ENCODE measurements around the gene GAA. TPM values are rescaled to one million over a fixed set of nuclear protein-coding genes. Genes with fewer than 3 reads are reported as not detected.

GAA gene
- total and polyA plus RNA-seq, 2 of the 13 experiments (the other 11 are each of a cell fraction or from before 2014, with no cell fraction given) = 21.6 to 36.4 TPM

- FAIRE-seq = no peak
- Histone ChIP-seq H3K4me2 (ENCODE audit: low read depth, low read length) (no peak overlapping the region), H3K36me3 (replicated peaks in 1 of 2; ENCODE audit: control insufficient read depth in 1 of 2, insufficient read depth in 2 of 2, low read length in 2 of 2) (no peaks in the 10 kb centered on the region), H3K9me3 (ENCODE audit: low read length) (no peaks in the 10 kb centered on the region), H3K9ac (ENCODE audit: insufficient read depth, low read depth, low read length) (no peak overlapping the region), H3K27me3 (ENCODE audit: control insufficient read depth in 1 of 2, insufficient read depth in 2 of 2, low read length in 2 of 2) (no peaks in the 10 kb centered on the region; a peak in 2 of 5 replicates), H2AFZ (ENCODE audit: low read length) (no peak overlapping the region), H3K79me2 (ENCODE audit: insufficient read depth, low read length) (no peaks in the 10 kb centered on the region), H3K27ac (ENCODE audit: extremely low read length, insufficient read depth, low read length) (no peak overlapping the region), H3K4me1 (ENCODE audit: insufficient read depth, low read length) (peaks cover 34% of the 10 kb centered on the region), H3K4me3 (replicated peaks in 1 of 3; ENCODE audit: insufficient read depth in 1 of 3, low read depth in 2 of 3, low read length in 3 of 3) (no peak overlapping the region), H4K20me1 (ENCODE audit: insufficient read depth, low read length) (no peaks in the 10 kb centered on the region)
- intact Hi-C loops (cut with micrococcal nuclease; ENCODE audit: unreplicated experiment) = no loop called here
- TF ChIP-seq YY1 (IDR thresholded peaks at IDR 0.05; ENCODE audit: insufficient read depth, insufficient replicate concordance, low read depth, low read length) (no peak), RAD21 (CRISPR knock-in tag; IDR thresholded peaks at IDR 0.05) (no peak)
- ATAC-seq = no peak
- 48% methylated on average over 3 of the region's 3 CpGs for WGBS (ENCODE audit: low lambda C conversion rate)
- CTCF ChIA-PET (ENCODE audit: low intra/inter-chr PET ratio, low total read pairs) = no interaction called here
- no TSS peak for BruUV-seq (replicated peaks)
- DNase-seq (ENCODE audit: low spot score) = no peak
- POLR2A ChIA-PET = no interaction called here
- in situ Hi-C loops (cut with HindIII; ENCODE audit: extremely low pct_ligation_motif_present, low pct_unique_long_range_greater_than_20kb) = no loop called here
Observed at GRCh38 chr17:80126449-80126715, 25.0 kb downstream of the GAA start.

- ATAC-seq = no peak
- no peak overlapping the region for H3K4me2 ChIP-seq (ENCODE audit: low read depth, low read length)
- intact Hi-C loops (cut with micrococcal nuclease; ENCODE audit: unreplicated experiment) = no loop called here
- no peak for FAIRE-seq
- H3K27me3 ChIP-seq (ENCODE audit: control insufficient read depth in 1 of 2, insufficient read depth in 2 of 2, low read length in 2 of 2) = no peaks in the 10 kb centered on the region; a peak in 1 of 5 replicates
- H4K20me1 ChIP-seq (ENCODE audit: insufficient read depth, low read length) = no peaks in the 10 kb centered on the region
- H2AFZ ChIP-seq (ENCODE audit: low read length) = no peak overlapping the region
- CTCF ChIA-PET (ENCODE audit: low intra/inter-chr PET ratio, low total read pairs) = no interaction called here
- no peak for DNase-seq (ENCODE audit: low spot score)
- H3K79me2 ChIP-seq (ENCODE audit: insufficient read depth, low read length) = no peaks in the 10 kb centered on the region
- H3K9me3 ChIP-seq (ENCODE audit: low read length) = no peaks in the 10 kb centered on the region
- peaks cover 34% of the 10 kb centered on the region for H3K4me1 ChIP-seq (ENCODE audit: insufficient read depth, low read length)
- no peak overlapping the region for H3K9ac ChIP-seq (ENCODE audit: insufficient read depth, low read depth, low read length)
- BruUV-seq (replicated peaks) = no TSS peak
- POLR2A ChIA-PET = interaction anchor here (2.9 kb wide), 1 partner anchor 28 kb away, joined by 8 read pairs; the partner anchor contains the start of gene GAA
- no peak overlapping the region for H3K4me3 ChIP-seq (replicated peaks in 1 of 3; ENCODE audit: insufficient read depth in 1 of 3, low read depth in 2 of 3, low read length in 3 of 3)
- peaks cover 8 to 14% of the 10 kb centered on the region in 2 experiments; a peak in 4 of 5 replicates for H3K36me3 ChIP-seq (replicated peaks in 1 of 2; ENCODE audit: control insufficient read depth in 1 of 2, insufficient read depth in 2 of 2, low read length in 2 of 2)
- 24% methylated on average over 4 of the region's 4 CpGs for WGBS (ENCODE audit: low lambda C conversion rate)
- in situ Hi-C loops (cut with HindIII; ENCODE audit: extremely low pct_ligation_motif_present, low pct_unique_long_range_greater_than_20kb) = no loop called here
- H3K27ac ChIP-seq (ENCODE audit: extremely low read length, insufficient read depth, low read length) = no peak overlapping the region
- TF ChIP-seq ZNF326 (CRISPR knock-in tag; IDR thresholded peaks at IDR 0.05; ENCODE audit: borderline replicate concordance) = no peak
- no peak for TF ChIP-seq IRF1 (CRISPR knock-in tag; IDR thresholded peaks at IDR 0.05; ENCODE audit: low read depth)
- no peak for TF ChIP-seq BCL6 (CRISPR knock-in tag; IDR thresholded peaks at IDR 0.05)
- TF ChIP-seq CBFB (CRISPR knock-in tag; IDR thresholded peaks at IDR 0.05) = no peak
- TF ChIP-seq ZNF879 (CRISPR knock-in tag; IDR thresholded peaks at IDR 0.05) = no peak
- TF ChIP-seq SOX5 (CRISPR knock-in tag; IDR thresholded peaks at IDR 0.05; ENCODE audit: borderline replicate concordance) = no peak
- no peak for TF ChIP-seq ZNF142 (CRISPR knock-in tag; IDR thresholded peaks at IDR 0.05)
- no peak for TF ChIP-seq ARID3A (IDR thresholded peaks at IDR 0.05; ENCODE audit: low read depth, low read length)
Observed at GRCh38 chr17:80129006-80129565, 27.7 kb downstream of the GAA start.

All from HepG2 (cell line).